Measurements from ENCODE around the gene DNHD1. TPM values are rescaled to one million over a fixed set of nuclear protein-coding genes. Genes with fewer than 3 reads are reported as not detected.

Gene DNHD1
- total RNA-seq, 1 donor from 2014 or later, result 7.0 TPM

- no peak for TF ChIP-seq CTCF (IDR thresholded peaks at IDR 0.05; ENCODE audit: unreplicated experiment)
- no peaks in the 10 kb centered on the region for H3K36me3 Mint-ChIP-seq (ENCODE audit: insufficient read depth)
- H3K4me1 Mint-ChIP-seq (ENCODE audit: low read depth), result no peaks in the 10 kb centered on the region
- no peak overlapping the region for H3K4me3 Mint-ChIP-seq (ENCODE audit: low read depth)
- no peaks in the 10 kb centered on the region for H3K27me3 Mint-ChIP-seq
- H3K9me3 Mint-ChIP-seq (ENCODE audit: low read depth), result no peaks in the 10 kb centered on the region
- no peak overlapping the region for H3K27ac Mint-ChIP-seq
- DNase-seq (ENCODE audit: low spot score, unreplicated experiment), result no peak
Measured at GRCh38 chr11:6563667-6564066, 66.6 kb downstream of the DNHD1 start.

- Mint-ChIP-seq H3K4me3 (ENCODE audit: low read depth) (no peak overlapping the region), H3K27me3 (no peaks in the 10 kb centered on the region), H3K9me3 (ENCODE audit: low read depth) (no peaks in the 10 kb centered on the region), H3K36me3 (ENCODE audit: insufficient read depth) (peaks cover 3% of the 10 kb centered on the region), H3K4me1 (ENCODE audit: low read depth) (no peaks in the 10 kb centered on the region), H3K27ac (no peak overlapping the region)
- no peak for TF ChIP-seq CTCF (IDR thresholded peaks at IDR 0.05; ENCODE audit: unreplicated experiment)
- no peak for DNase-seq (ENCODE audit: low spot score, unreplicated experiment)
Measured at GRCh38 chr11:6565325-6565724, 68.2 kb downstream of the DNHD1 start.

GRCh38 chr11:6565988-6566703 is 69.1 kb downstream of the DNHD1 start:
- DNase-seq (ENCODE audit: low spot score, unreplicated experiment), result no peak
- no peaks in the 10 kb centered on the region for H3K27me3 Mint-ChIP-seq
- H3K4me3 Mint-ChIP-seq (ENCODE audit: low read depth), result no peak overlapping the region
- no peaks in the 10 kb centered on the region for H3K9me3 Mint-ChIP-seq (ENCODE audit: low read depth)
- H3K36me3 Mint-ChIP-seq (ENCODE audit: insufficient read depth), result peaks cover 3% of the 10 kb centered on the region
- no peak overlapping the region for H3K27ac Mint-ChIP-seq
- no peaks in the 10 kb centered on the region for H3K4me1 Mint-ChIP-seq (ENCODE audit: low read depth)
- no peak for TF ChIP-seq CTCF (IDR thresholded peaks at IDR 0.05; ENCODE audit: unreplicated experiment)

- H3K27me3 Mint-ChIP-seq, result no peaks in the 10 kb centered on the region
- no peak for DNase-seq (ENCODE audit: low spot score, unreplicated experiment)
- H3K4me3 Mint-ChIP-seq (ENCODE audit: low read depth), result no peak overlapping the region
- H3K4me1 Mint-ChIP-seq (ENCODE audit: low read depth), result no peaks in the 10 kb centered on the region
- no peaks in the 10 kb centered on the region for H3K9me3 Mint-ChIP-seq (ENCODE audit: low read depth)
- peaks cover 3% of the 10 kb centered on the region for H3K36me3 Mint-ChIP-seq (ENCODE audit: insufficient read depth)
- TF ChIP-seq CTCF (IDR thresholded peaks at IDR 0.05; ENCODE audit: unreplicated experiment), result no peak
- H3K27ac Mint-ChIP-seq, result no peak overlapping the region
Measured at GRCh38 chr11:6566704-6567370, 69.8 kb downstream of the DNHD1 start.

- Mint-ChIP-seq H3K27ac (no peak overlapping the region), H3K4me1 (ENCODE audit: low read depth) (no peaks in the 10 kb centered on the region), H3K36me3 (ENCODE audit: insufficient read depth) (peaks cover 3% of the 10 kb centered on the region), H3K27me3 (no peaks in the 10 kb centered on the region), H3K9me3 (ENCODE audit: low read depth) (no peaks in the 10 kb centered on the region), H3K4me3 (ENCODE audit: low read depth) (no peak overlapping the region)
- DNase-seq (ENCODE audit: low spot score, unreplicated experiment), result no peak
- no peak for TF ChIP-seq CTCF (IDR thresholded peaks at IDR 0.05; ENCODE audit: unreplicated experiment)
Measured at GRCh38 chr11:6567371-6567745, 70.3 kb downstream of the DNHD1 start.

All from progenitor cell of endocrine pancreas (in vitro differentiated cells).